Chondrocyte (in vitro differentiated cells): ENCODE measurements around the gene VPS13D. TPM values are rescaled to one million over a fixed set of nuclear protein-coding genes. Genes with fewer than 3 reads are reported as not detected.

Experiments
- DNase-seq: peaks from one replicate; pipeline ENCODE4 v3.0.0; 2021; ENCODE audit warnings: mixed read lengths, low spot score
- H3K27ac Mint-ChIP-seq: one replicate; pipeline ENCODE4 v1.8.0; 2021; ENCODE audit warnings: mild to moderate bottlenecking, moderate library complexity, mixed read lengths; ENCODE audit not compliant: unreplicated experiment
- H3K27me3 Mint-ChIP-seq: 2 replicates; pipeline ENCODE4 v1.8.0; 2021; ENCODE audit warnings: low read depth, mixed read lengths
- H3K36me3 Mint-ChIP-seq: 2 replicates; pipeline ENCODE4 v1.8.0; 2021; ENCODE audit warnings: low read depth, mixed read lengths
- H3K4me1 Mint-ChIP-seq: 2 replicates; pipeline ENCODE4 v1.8.0; 2021; ENCODE audit warnings: low read depth, mild to moderate bottlenecking, mixed read lengths
- H3K4me3 Mint-ChIP-seq: one replicate; pipeline ENCODE4 v1.8.0; 2021; ENCODE audit warnings: mild to moderate bottlenecking, moderate library complexity, mixed read lengths; ENCODE audit not compliant: unreplicated experiment
- H3K9me3 Mint-ChIP-seq: 2 replicates; pipeline ENCODE4 v1.8.0; 2021; ENCODE audit warnings: low read depth, mixed read lengths
- total RNA-seq: library from RNA; stranded (reverse); gene quantifications from 3 replicates; pipeline ENCODE4 v1.2.1, GENCODE V29; 2021
- TF ChIP-seq, protein P1 (sequence below): fragments of 200-600 bp; sonication (generic); IDR thresholded peaks from 2 replicates; pipeline ENCODE4 v1.5.0; 2021; ENCODE audit warnings: antibody characterized with exemption, mild to moderate bottlenecking, moderate library complexity

Gene VPS13D
- total RNA-seq, 1 donor from 2014 or later = 40.0 TPM

DNA sequence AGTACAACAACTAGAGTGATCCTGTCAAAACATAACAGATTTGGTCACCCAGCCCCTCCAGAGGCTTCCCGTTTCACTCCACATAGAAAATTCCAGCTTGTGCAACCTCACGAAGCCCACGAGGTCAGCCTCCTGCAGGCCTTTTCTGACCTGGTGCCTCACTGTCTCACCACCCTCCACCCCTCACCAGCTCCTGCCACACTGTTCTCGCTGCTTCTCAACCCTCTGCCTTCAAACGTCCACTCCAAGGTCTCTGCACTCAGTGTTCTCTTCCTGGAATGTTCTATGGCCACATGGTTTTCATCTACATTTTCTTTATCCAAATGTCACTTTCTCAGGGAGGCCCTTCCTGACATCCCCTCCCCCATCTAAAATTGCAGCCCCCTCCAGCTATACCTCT, 209.2 kb downstream of the VPS13D start:
- H3K27ac Mint-ChIP-seq = no peak overlapping the region
- peaks cover 48% of the 10 kb centered on the region for H3K4me1 Mint-ChIP-seq
- peaks cover 31% of the 10 kb centered on the region for H3K36me3 Mint-ChIP-seq
- no peaks in the 10 kb centered on the region for H3K27me3 Mint-ChIP-seq
- DNase-seq = no peak
- TF ChIP-seq, protein P1, sequence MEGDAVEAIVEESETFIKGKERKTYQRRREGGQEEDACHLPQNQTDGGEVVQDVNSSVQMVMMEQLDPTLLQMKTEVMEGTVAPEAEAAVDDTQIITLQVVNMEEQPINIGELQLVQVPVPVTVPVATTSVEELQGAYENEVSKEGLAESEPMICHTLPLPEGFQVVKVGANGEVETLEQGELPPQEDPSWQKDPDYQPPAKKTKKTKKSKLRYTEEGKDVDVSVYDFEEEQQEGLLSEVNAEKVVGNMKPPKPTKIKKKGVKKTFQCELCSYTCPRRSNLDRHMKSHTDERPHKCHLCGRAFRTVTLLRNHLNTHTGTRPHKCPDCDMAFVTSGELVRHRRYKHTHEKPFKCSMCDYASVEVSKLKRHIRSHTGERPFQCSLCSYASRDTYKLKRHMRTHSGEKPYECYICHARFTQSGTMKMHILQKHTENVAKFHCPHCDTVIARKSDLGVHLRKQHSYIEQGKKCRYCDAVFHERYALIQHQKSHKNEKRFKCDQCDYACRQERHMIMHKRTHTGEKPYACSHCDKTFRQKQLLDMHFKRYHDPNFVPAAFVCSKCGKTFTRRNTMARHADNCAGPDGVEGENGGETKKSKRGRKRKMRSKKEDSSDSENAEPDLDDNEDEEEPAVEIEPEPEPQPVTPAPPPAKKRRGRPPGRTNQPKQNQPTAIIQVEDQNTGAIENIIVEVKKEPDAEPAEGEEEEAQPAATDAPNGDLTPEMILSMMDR = no peak
- H3K4me3 Mint-ChIP-seq = no peak overlapping the region
- H3K9me3 Mint-ChIP-seq = peaks cover 7% of the 10 kb centered on the region

DNA sequence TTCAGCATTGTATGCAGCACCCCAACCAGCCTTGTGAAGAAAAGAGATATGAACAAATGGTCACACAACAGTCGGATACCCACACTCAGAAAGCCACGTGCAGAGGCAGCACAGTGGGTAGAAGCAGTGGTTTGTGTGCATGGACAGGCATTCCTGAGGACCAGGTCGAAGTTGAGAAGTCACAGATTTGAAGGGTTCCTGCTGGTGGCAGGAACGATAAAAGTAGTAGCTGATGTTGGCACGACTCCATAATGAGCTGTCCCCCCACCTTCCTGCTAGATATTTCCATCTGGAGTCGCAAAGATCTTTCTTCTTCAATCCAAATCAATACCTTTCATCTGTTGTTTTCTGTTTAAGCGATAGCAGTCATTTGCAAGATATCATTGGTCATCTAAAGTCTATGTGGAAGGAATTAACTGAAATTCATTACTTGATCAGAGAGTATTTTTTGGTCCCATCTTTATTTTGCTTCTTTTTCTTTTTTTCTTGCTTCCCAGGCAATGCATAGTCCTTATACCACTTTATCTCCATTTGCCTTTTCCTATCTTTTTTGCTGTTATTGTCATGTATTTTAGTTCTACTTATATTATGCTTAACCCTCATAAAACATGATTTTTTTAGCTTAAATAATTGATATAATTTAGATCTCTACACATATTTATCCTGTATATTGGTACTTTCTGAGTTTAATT, 211.7 kb downstream of the VPS13D start:
- Mint-ChIP-seq H3K4me3 (no peak overlapping the region), H3K36me3 (peaks cover 34% of the 10 kb centered on the region), H3K27ac (no peak overlapping the region), H3K27me3 (no peaks in the 10 kb centered on the region), H3K9me3 (peaks cover 10% of the 10 kb centered on the region), H3K4me1 (peaks cover 33% of the 10 kb centered on the region)
- DNase-seq = no peak
- TF ChIP-seq, protein P1 = no peak

DNA sequence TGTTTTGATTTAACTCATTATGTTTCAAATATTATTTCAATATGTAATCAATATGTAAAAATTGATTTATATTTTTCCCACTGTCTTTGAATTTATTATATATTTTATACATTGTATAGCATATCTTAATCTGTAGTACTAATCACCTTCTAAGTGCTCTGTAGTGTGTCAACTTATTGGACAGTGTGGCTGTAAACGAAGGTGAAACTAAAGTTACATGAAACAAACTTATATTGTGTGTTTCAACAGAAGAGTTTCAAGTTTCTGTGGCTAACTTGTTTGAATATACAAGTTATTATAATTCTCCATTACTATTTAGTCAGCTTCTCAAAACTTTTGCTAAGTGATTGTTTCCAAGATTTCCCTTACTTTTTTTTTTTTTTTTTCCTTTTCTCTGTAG, 212.4 kb downstream of the VPS13D start:
- TF ChIP-seq, protein P1 = no peak
- H3K4me1 Mint-ChIP-seq = peaks cover 34% of the 10 kb centered on the region
- no peak overlapping the region for H3K4me3 Mint-ChIP-seq
- peaks cover 34% of the 10 kb centered on the region for H3K36me3 Mint-ChIP-seq
- H3K27me3 Mint-ChIP-seq = no peaks in the 10 kb centered on the region
- H3K27ac Mint-ChIP-seq = no peak overlapping the region
- no peak for DNase-seq
- H3K9me3 Mint-ChIP-seq = peaks cover 10% of the 10 kb centered on the region

DNA sequence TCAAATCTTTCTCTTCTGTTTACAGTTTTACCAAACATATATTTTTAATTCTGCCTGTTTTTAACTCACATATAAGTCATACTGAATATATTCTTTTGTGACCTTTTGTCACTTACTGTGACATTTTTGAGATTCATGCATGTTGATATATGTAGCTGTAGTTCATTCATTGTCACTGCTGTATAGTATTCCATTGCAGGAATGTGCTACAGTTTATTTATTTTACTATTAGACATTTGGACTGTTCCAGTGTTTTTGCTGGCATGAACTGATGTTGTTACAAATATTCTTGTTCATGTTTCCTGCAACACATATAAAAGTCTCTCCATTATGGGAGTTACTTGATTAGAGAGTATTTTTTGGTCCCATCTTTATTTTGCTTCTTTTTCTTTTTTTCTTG, 213.3 kb downstream of the VPS13D start:
- Mint-ChIP-seq H3K4me3 (no peak overlapping the region), H3K27me3 (no peaks in the 10 kb centered on the region), H3K4me1 (peaks cover 42% of the 10 kb centered on the region), H3K27ac (no peak overlapping the region), H3K36me3 (peaks cover 34% of the 10 kb centered on the region), H3K9me3 (peaks cover 10% of the 10 kb centered on the region)
- TF ChIP-seq, protein P1 = no peak
- no peak for DNase-seq

DNA sequence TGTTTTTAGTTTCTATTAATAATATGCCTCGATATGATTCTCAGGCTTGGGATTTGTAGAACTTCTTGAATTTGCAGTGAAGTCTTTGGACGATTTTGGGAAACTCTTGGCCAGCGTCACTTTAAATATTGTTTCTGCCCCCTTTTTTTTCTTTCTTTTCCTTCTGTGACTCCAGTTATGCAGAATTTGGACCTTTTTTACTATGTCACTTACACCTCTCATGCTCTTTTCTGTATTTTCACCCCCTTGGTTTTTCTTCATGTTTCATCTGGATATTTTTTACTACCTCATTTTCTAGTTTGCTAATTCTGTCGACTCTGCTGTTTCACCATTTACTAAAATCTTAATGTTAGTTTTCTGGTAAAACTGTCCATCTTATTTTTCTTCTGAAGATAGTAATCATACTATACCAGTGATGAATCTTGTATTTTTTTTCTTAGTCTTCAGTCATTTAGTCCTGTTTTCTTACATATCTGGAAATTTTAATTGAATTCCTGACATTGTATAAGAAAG, 214.6 kb downstream of the VPS13D start:
- Mint-ChIP-seq H3K27ac (no peak overlapping the region), H3K4me1 (peaks cover 42% of the 10 kb centered on the region), H3K9me3 (peaks cover 10% of the 10 kb centered on the region), H3K4me3 (no peak overlapping the region), H3K36me3 (peaks cover 24% of the 10 kb centered on the region), H3K27me3 (no peaks in the 10 kb centered on the region)
- TF ChIP-seq, protein P1 = no peak
- DNase-seq = no peak
